Naive B cell (primary cell): ENCODE data around the gene PAPOLB. TPM values are rescaled to one million over a fixed set of nuclear protein-coding genes. Genes with fewer than 3 reads are reported as not detected.
A peak's percentile ranks its signal among the peaks of the same experiment; 100 is the strongest.
"Not testable (repeated sequence)": the region's sequence is repeated elsewhere in the genome, so short reads cannot be mapped to it uniquely, and the experiment has no call there.

Experiments
- ATAC-seq, 2 donors: fragments of 150-1000 bp; cut with Tn5 transposase; 2 replicates each; pipeline ENCODE4 v1.10.0; 2021; ENCODE audit warnings: low read depth in 2 of 2, mild to moderate bottlenecking in 2 of 2, moderate library complexity in 2 of 2
- DNase-seq: peaks from one replicate; pipeline ENCODE4 v3.0.0; 2022
- H3K27ac Mint-ChIP-seq, 6 donors: one replicate each; pipeline ENCODE4 v1.8.0; 2020 to 2022; ENCODE audit warnings: mild to moderate bottlenecking in 6 of 6, mixed read lengths in 6 of 6, moderate library complexity in 5 of 6, inconsistent platforms in 2 of 6
- H3K27me3 Mint-ChIP-seq, 3 donors: one replicate each; pipeline ENCODE4 v1.8.0; 2021 to 2022; ENCODE audit warnings: mixed read lengths in 3 of 3, mild to moderate bottlenecking in 1 of 3
- H3K36me3 Mint-ChIP-seq, 2 donors: one replicate each; pipeline ENCODE4 v1.8.0; 2020 to 2022; ENCODE audit warnings: mixed read lengths in 2 of 2, inconsistent platforms in 1 of 2, mild to moderate bottlenecking in 1 of 2
- H3K4me1 Mint-ChIP-seq, 3 donors: one replicate each; pipeline ENCODE4 v1.8.0; 2020 to 2022; ENCODE audit warnings: mixed read lengths in 3 of 3, inconsistent platforms in 1 of 3, mild to moderate bottlenecking in 1 of 3, moderate library complexity in 1 of 3
- H3K4me3 Mint-ChIP-seq, 8 donors: one replicate each; pipeline ENCODE4 v1.8.0; 2020 to 2022; ENCODE audit warnings: mild to moderate bottlenecking in 8 of 8, mixed read lengths in 8 of 8, moderate library complexity in 8 of 8, inconsistent platforms in 2 of 8
- H3K9me3 Mint-ChIP-seq, 7 donors: one replicate each; pipeline ENCODE4 v1.8.0; 2020 to 2022; ENCODE audit warnings: mixed read lengths in 7 of 7, mild to moderate bottlenecking in 5 of 7, inconsistent platforms in 2 of 7, moderate library complexity in 1 of 7
- polyA plus RNA-seq, 6 donors: library from polyadenylated mRNA; unstranded; fragments of 300-500 nt; fragmentation: Illumina TruSeq; gene quantifications; one replicate each; pipeline ENCODE4 v1.2.3, GENCODE V29; 2021; ENCODE audit warnings: low read depth in 6 of 6

The PAPOLB gene
- polyA plus RNA-seq = not detected

DNA sequence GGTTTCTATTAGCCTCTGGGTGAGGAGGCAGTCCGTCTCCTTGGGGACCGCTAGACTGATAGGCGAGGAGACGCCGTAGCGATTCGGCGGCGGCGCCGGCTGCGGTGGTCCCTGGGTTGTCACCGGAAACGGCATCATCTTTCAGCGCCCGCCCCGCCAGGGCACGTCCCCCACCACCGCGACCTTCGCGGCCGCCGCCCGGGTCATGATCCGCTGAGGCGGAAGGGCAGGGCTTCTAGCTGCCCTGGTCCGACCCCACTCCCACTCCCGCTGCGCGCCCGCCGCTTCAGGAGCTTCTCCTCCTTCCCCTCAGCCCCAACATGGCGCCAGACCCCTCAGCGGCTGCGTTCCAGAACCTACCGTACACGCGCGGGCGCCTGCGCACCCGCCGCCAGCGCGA is at the start of gene PAPOLB:
Gene PAPOLB (minus strand): TSS at position 358 of the 400 bp plus-strand sequence. CDS start 220 bp downstream, at position 138.
- DNase-seq (peak; percentile 21), ATAC-seq (peak; percentile 76)
- H3K27me3 Mint-ChIP-seq = peaks cover 40 to 49% (median 48%) of the 10 kb centered on the region in 3 donors
- H3K4me3 Mint-ChIP-seq = peak within 1 kb of the TSS; percentile 60 to 89 (median 70)
- H3K9me3 Mint-ChIP-seq = peaks cover 0 to 28% (median 15%) of the 10 kb centered on the region in 7 donors
- peak within 1 kb of the TSS in 3 of 6 donors; percentile 53 to 88 (median 61) for H3K27ac Mint-ChIP-seq
- peaks cover 0 to 4% (median 4%) of the 10 kb centered on the region in 3 donors for H3K4me1 Mint-ChIP-seq
- H3K36me3 Mint-ChIP-seq = peaks cover 10 to 38% of the 10 kb centered on the region in 2 donors

GRCh38 chr7:4911111-4911828 is 49.4 kb upstream of the PAPOLB start:
- no peak for ATAC-seq
- Mint-ChIP-seq H3K9me3 (peaks cover 0 to 9% (median 0%) of the 10 kb centered on the region in 7 donors), H3K27me3 (peaks cover 0 to 8% (median 7%) of the 10 kb centered on the region in 3 donors), H3K4me1 (no peaks in the 10 kb centered on the region), H3K36me3 (no peaks in the 10 kb centered on the region), H3K4me3 (no peak overlapping the region), H3K27ac (no peak overlapping the region)
- no peak for DNase-seq

GRCh38 chr7:4906682-4907081 is 44.9 kb upstream of the PAPOLB start:
- Mint-ChIP-seq H3K27ac (no peak overlapping the region), H3K4me3 (no peak overlapping the region), H3K27me3 (peaks cover 3 to 29% (median 16%) of the 10 kb centered on the region in 3 donors), H3K9me3 (peaks cover 0 to 9% (median 4%) of the 10 kb centered on the region in 7 donors), H3K4me1 (no peaks in the 10 kb centered on the region), H3K36me3 (no peaks in the 10 kb centered on the region)
- ATAC-seq (no peak), DNase-seq (no peak)

DNA sequence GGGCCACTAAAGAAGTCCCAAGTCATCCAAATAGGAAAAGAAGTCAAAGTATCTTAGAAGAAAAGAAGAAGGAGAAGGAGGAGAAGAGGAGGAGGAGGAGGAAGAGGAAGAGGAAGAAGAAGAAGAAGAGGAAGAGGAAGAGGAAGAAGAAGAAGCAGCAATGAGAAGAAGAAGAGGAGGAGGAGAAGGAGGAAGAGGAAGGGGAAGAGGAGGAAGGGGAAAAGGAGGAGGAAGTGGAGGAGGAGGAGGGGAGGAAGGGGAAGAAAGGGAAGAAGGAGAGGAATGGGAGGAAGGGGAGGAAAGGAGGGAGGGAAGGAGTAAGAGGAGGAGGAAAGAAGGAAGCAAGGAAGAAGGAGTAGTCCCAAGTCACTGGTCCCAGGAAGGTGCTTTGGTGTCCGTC is 43.3 kb upstream of the PAPOLB start:
- Mint-ChIP-seq H3K36me3 (no peaks in the 10 kb centered on the region), H3K4me3 (no peak overlapping the region), H3K27me3 (peaks cover 3 to 30% (median 15%) of the 10 kb centered on the region in 3 donors), H3K27ac (no peak overlapping the region), H3K4me1 (no peaks in the 10 kb centered on the region), H3K9me3 (peaks cover 0 to 9% (median 4%) of the 10 kb centered on the region in 7 donors)
- ATAC-seq (no peak), DNase-seq (no peak)

- Mint-ChIP-seq H3K36me3 (no peaks in the 10 kb centered on the region), H3K4me1 (peaks cover 0 to 4% (median 3%) of the 10 kb centered on the region in 3 donors), H3K27me3 (peaks cover 3 to 30% (median 15%) of the 10 kb centered on the region in 3 donors), H3K27ac (no peak overlapping the region), H3K9me3 (peaks cover 0 to 9% (median 4%) of the 10 kb centered on the region in 7 donors), H3K4me3 (no peak overlapping the region)
- ATAC-seq (no peak), DNase-seq (no peak)
Observed at GRCh38 chr7:4904346-4904745, 42.5 kb upstream of the PAPOLB start.

GRCh38 chr7:4895766-4896165 is 33.9 kb upstream of the PAPOLB start:
- peaks cover 3 to 16% (median 10%) of the 10 kb centered on the region in 7 donors for H3K9me3 Mint-ChIP-seq
- peaks cover 0 to 4% (median 3%) of the 10 kb centered on the region in 3 donors for H3K4me1 Mint-ChIP-seq
- H3K36me3 Mint-ChIP-seq = peaks cover 7 to 8% of the 10 kb centered on the region in 2 donors
- peak overlapping the region in 1 of 8 donors; percentile 43 for H3K4me3 Mint-ChIP-seq
- ATAC-seq (no peak), DNase-seq (no peak)
- H3K27me3 Mint-ChIP-seq = peaks cover 15 to 29% (median 27%) of the 10 kb centered on the region in 3 donors
- no peak overlapping the region for H3K27ac Mint-ChIP-seq

DNA sequence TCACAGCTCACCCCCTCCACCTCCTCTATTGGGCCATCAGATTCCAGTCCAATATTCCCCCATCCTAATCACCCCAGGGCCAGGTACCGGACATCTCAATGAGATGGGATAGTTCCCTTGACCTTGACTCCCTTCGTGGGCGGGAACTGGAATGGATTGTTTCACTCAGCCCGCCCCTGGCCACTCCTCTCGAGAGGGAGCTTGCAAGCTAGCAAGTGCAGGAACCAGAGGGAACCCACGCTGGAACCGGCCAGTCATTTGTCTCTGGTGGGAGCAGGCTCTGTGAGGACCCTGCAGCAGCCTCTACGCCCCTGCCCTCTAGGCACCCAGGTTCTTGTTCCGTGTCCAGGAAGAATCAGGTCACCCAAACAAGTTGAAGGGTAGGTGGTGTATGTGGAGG is 32.7 kb upstream of the PAPOLB start:
- no peak overlapping the region for H3K27ac Mint-ChIP-seq
- no peak overlapping the region for H3K4me3 Mint-ChIP-seq
- ATAC-seq = no peak
- H3K27me3 Mint-ChIP-seq = peaks cover 20 to 28% (median 22%) of the 10 kb centered on the region in 3 donors
- peaks cover 3 to 16% (median 10%) of the 10 kb centered on the region in 7 donors for H3K9me3 Mint-ChIP-seq
- no peak for DNase-seq
- H3K36me3 Mint-ChIP-seq = peaks cover 7 to 8% of the 10 kb centered on the region in 2 donors
- H3K4me1 Mint-ChIP-seq = no peaks in the 10 kb centered on the region

DNA sequence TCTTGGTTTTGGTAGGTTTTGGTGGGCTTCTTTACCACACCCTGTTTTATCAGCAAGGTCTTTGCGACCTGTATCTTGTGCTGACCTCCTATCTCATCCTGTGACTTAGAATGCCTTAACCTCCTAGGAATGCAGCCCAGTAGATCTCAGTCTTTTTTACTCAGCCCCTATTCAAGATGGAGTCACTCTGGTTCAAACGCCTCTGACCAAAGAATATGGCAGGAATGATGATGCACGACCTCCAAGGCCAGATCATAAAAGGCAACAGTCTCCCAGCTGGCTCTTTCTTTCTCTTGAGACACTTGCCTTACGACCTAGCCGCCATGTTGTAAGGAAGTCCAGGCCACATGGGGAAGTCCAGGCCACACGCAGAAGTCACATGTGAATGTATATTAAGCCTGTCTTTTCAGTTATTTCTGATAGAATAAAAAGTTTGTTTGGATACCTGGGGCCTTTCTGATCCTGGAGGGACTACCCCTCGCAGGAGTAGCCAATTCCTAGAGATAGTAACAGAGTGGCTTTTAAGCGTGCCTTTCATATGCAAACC is 32.2 kb upstream of the PAPOLB start:
- ATAC-seq = no peak
- Mint-ChIP-seq H3K27ac (no peak overlapping the region), H3K4me3 (no peak overlapping the region), H3K9me3 (peaks cover 3 to 16% (median 10%) of the 10 kb centered on the region in 7 donors), H3K27me3 (peaks cover 23 to 33% (median 26%) of the 10 kb centered on the region in 3 donors), H3K4me1 (no peaks in the 10 kb centered on the region), H3K36me3 (peaks cover 7 to 8% of the 10 kb centered on the region in 2 donors)
- DNase-seq = no peak

DNA sequence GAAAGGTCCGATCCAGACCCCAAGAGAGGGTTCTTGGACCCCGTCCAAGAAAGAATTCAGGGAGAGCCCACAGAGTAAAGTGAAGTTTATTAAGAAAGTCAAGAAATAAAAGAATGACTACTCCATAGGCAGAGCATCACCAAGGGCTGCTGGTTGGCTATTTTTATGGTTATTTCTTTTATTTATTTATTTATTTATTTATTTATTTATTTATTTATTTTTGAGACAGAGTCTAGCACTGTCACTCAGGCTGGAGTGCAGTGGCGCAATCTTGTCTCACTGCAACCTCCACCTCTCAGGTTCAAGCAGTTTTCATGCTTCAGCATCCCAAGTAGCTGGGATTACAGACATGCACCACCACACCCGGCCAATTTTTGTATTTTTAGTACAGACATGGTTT is 31.4 kb upstream of the PAPOLB start:
- peaks cover 16 to 27% (median 24%) of the 10 kb centered on the region in 3 donors for H3K27me3 Mint-ChIP-seq
- H3K27ac Mint-ChIP-seq = not testable (repeated sequence)

GRCh38 chr7:4891522-4891921 is 29.7 kb upstream of the PAPOLB start:
- peaks cover 0 to 13% (median 10%) of the 10 kb centered on the region in 7 donors for H3K9me3 Mint-ChIP-seq
- not testable (repeated sequence) for ATAC-seq, H3K36me3 Mint-ChIP-seq, H3K4me3 Mint-ChIP-seq, H3K4me1 Mint-ChIP-seq, DNase-seq
- H3K27me3 Mint-ChIP-seq = peaks cover 23 to 33% (median 28%) of the 10 kb centered on the region in 3 donors
- H3K27ac Mint-ChIP-seq = peak overlapping the region in 1 of 6 donors; percentile 10

More for the DNA sequence above, 31.4 kb upstream of the PAPOLB start:
- not testable (repeated sequence) for ATAC-seq, H3K36me3 Mint-ChIP-seq, H3K4me1 Mint-ChIP-seq, DNase-seq, H3K4me3 Mint-ChIP-seq
- peaks cover 1 to 13% (median 10%) of the 10 kb centered on the region in 7 donors for H3K9me3 Mint-ChIP-seq

- no peak overlapping the region for H3K4me3 Mint-ChIP-seq
- ATAC-seq (no peak), DNase-seq (no peak)
- H3K36me3 Mint-ChIP-seq = peaks cover 0 to 8% of the 10 kb centered on the region in 2 donors
- H3K27ac Mint-ChIP-seq = no peak overlapping the region
- peaks cover 0 to 13% (median 6%) of the 10 kb centered on the region in 7 donors for H3K9me3 Mint-ChIP-seq
- peaks cover 37 to 50% (median 42%) of the 10 kb centered on the region in 3 donors for H3K27me3 Mint-ChIP-seq
- H3K4me1 Mint-ChIP-seq = no peaks in the 10 kb centered on the region
Observed at GRCh38 chr7:4889682-4890081, 27.9 kb upstream of the PAPOLB start.

DNA sequence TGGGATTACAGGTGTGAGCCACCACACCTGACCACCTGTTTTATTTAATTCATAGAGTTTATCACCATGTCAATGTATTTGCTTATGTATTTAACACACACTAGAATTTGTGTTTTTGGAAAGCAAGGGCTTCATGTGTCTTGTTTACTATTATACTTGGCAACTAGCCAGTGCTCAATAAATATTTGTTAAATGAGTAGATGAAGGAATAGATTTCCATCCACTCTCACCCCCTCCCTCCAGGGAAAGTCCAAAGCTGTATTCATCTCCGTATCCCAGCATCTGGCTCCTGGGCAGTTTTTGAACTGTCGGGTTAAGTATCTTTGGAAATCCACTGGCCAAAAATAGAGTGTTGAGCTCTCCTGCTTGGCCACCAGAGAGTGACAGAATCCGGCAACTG is 26.3 kb upstream of the PAPOLB start:
- Mint-ChIP-seq H3K4me1 (no peaks in the 10 kb centered on the region), H3K36me3 (peaks cover 0 to 4% of the 10 kb centered on the region in 2 donors), H3K9me3 (peaks cover 0 to 4% (median 0%) of the 10 kb centered on the region in 7 donors), H3K4me3 (no peak overlapping the region), H3K27me3 (peaks cover 42 to 55% (median 52%) of the 10 kb centered on the region in 3 donors), H3K27ac (no peak overlapping the region)
- ATAC-seq = no peak
- DNase-seq = no peak

DNA sequence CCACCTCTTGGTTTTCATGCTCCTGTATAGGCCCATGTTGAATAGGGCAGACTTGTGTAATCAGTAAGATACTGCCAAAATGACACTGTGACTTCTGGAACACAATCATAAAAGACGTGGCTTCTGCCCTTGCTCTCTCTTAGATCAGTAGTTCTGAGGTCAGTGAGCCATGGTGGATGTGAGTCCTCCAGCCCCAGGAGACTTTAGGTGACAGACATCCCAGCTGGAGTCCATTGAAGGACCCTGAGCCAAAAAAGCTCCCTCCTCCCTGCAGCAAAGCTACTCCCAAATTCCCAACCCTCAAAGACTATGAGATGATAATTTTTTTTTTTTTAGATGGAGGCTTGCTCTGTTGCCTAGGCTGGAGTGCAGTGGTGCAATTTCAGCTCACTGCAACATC is 24.8 kb upstream of the PAPOLB start:
- no peak for DNase-seq
- Mint-ChIP-seq H3K36me3 (peaks cover 0 to 4% of the 10 kb centered on the region in 2 donors), H3K27ac (no peak overlapping the region), H3K4me3 (no peak overlapping the region), H3K9me3 (peaks cover 0 to 4% (median 0%) of the 10 kb centered on the region in 7 donors), H3K4me1 (peaks cover 9 to 12% (median 11%) of the 10 kb centered on the region in 3 donors), H3K27me3 (peaks cover 55 to 63% (median 61%) of the 10 kb centered on the region in 3 donors)
- no peak for ATAC-seq
